Measurements from ENCODE around the gene HOXC6. TPM values are rescaled to one million over a fixed set of nuclear protein-coding genes. Genes with fewer than 3 reads are reported as not detected.

HOXC6 gene
- total and polyA plus RNA-seq, 11 donors = 0.04 to 0.40 (median 0.08) TPM; not detected in 8

DNA sequence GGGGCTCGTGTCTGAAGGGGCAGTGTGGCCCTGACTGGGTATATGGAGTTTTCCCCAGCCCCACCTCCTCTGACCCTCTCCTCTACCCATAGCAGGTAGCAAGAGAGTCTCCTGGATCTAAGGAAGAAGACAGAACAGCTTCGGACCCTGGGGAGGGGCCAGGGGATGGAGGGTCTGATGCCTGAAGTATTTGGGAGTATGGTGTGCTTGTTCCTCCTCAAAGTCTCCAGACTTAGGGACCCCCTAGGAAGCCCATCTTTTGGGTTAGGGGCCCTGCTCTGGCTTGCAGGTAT is 20.0 kb upstream of the HOXC6 start:
- Histone ChIP-seq H3K4me3 (no peak overlapping the region), H3K27me3 (peaks cover 66 to 98% (median 95%) of the 10 kb centered on the region in 9 donors), H3K27ac (no peak overlapping the region), H3K9me3 (no peaks in the 10 kb centered on the region), H3K4me1 (peaks cover 0 to 20% (median 11%) of the 10 kb centered on the region in 12 donors), H3K36me3 (no peaks in the 10 kb centered on the region)
- DNase-seq = no peak
- no peak for TF ChIP-seq CTCF (IDR thresholded peaks at IDR 0.05)
- no peak for TF ChIP-seq POLR2A (IDR thresholded peaks at IDR 0.05)
- no peak for ATAC-seq
- intact Hi-C loops (cut with DNase I) = loop anchor here in 6 of 10 donors (2.0 to 10.0 kb wide), 4 partner anchors 184 to 367 kb away; no protein-coding TSS in a partner anchor
- 14 to 36% (median 20%) methylated on average over 2 of the region's 2 CpGs for WGBS, 4 donors

DNA sequence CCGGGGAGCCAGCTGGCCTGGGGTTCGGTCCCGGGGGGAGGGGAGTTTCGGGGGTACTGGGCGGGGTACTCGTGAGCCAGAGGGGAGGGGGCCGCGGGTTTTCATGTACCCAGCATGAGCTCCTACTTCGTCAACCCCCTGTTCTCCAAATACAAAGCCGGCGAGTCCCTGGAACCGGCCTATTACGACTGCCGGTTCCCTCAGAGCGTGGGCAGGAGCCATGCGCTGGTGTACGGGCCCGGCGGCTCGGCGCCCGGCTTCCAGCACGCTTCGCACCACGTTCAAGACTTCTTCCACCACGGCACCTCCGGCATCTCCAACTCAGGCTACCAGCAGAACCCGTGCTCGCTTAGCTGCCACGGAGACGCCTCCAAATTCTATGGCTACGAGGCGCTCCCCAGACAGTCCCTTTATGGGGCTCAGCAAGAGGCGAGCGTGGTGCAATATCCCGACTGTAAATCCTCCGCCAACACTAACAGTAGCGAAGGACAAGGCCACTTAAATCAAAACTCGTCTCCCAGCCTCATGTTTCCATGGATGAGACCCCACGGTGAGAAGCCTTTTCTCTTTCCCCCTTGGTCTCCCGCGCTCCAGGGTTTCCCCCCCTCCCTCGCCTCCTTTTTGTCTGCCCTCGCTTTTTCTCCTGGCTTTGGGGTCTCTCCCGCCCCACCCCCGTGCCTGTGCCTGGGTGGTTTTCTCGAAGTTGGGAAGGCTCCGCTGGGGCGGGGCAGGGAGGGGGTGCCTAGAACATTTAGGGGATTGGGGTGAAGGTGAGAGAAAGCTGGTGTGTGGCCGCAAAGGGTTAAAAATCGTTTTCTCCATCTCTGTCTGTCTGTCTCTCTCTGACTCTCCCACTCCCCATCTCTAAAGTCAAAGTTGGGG is 18.8 kb upstream of the HOXC6 start:
- no peak for TF ChIP-seq CTCF (IDR thresholded peaks at IDR 0.05)
- TF ChIP-seq POLR2A (IDR thresholded peaks at IDR 0.05) = no peak
- peak overlapping the region in 6 of 12 donors; percentile 1 to 32 (median 18) for H3K4me3 ChIP-seq
- peaks cover 0 to 23% (median 12%) of the 10 kb centered on the region in 12 donors for H3K4me1 ChIP-seq
- intact Hi-C loops (cut with DNase I) = loop anchor here in 6 of 10 donors (2.0 to 10.0 kb wide), 4 partner anchors 183 to 365 kb away; no protein-coding TSS in a partner anchor
- no peak for ATAC-seq
- H3K36me3 ChIP-seq = no peaks in the 10 kb centered on the region
- peaks cover 62 to 98% (median 94%) of the 10 kb centered on the region in 9 donors for H3K27me3 ChIP-seq
- no peaks in the 10 kb centered on the region for H3K9me3 ChIP-seq
- no peak overlapping the region for H3K27ac ChIP-seq
- 3 to 5% (median 4%) methylated on average over 45 to 51 of the region's 51 CpGs for WGBS, 4 donors
- no peak for DNase-seq

- H3K27me3 ChIP-seq = peaks cover 63 to 98% (median 94%) of the 10 kb centered on the region in 9 donors
- no peaks in the 10 kb centered on the region for H3K36me3 ChIP-seq
- no peak for ATAC-seq
- WGBS, 4 donors = 10 to 18% (median 14%) methylated on average over 10 of the region's 10 CpGs
- peaks cover 0 to 27% (median 12%) of the 10 kb centered on the region in 12 donors for H3K4me1 ChIP-seq
- intact Hi-C loops (cut with DNase I) = no loop called here
- DNase-seq = no peak
- H3K4me3 ChIP-seq = no peak overlapping the region
- H3K27ac ChIP-seq = no peak overlapping the region
- no peak for TF ChIP-seq CTCF (IDR thresholded peaks at IDR 0.05)
- no peak for TF ChIP-seq POLR2A (IDR thresholded peaks at IDR 0.05)
- H3K9me3 ChIP-seq = no peaks in the 10 kb centered on the region
These were observed 17.9 kb upstream of the HOXC6 start for GRCh38 chr12:54010053-54010971.

All from heart left ventricle (tissue), 16 donors.